Measurements from ENCODE around the gene MAML3.

The MAML3 gene

GRCh38 chr4:139840773-139841172 lies 313.2 kb downstream of the MAML3 start:
- DNase-seq (ENCODE audit: low read depth): no peak

GRCh38 chr4:139839403-139840031 lies 314.5 kb downstream of the MAML3 start:
- DNase-seq (ENCODE audit: low read depth): no peak

DNA sequence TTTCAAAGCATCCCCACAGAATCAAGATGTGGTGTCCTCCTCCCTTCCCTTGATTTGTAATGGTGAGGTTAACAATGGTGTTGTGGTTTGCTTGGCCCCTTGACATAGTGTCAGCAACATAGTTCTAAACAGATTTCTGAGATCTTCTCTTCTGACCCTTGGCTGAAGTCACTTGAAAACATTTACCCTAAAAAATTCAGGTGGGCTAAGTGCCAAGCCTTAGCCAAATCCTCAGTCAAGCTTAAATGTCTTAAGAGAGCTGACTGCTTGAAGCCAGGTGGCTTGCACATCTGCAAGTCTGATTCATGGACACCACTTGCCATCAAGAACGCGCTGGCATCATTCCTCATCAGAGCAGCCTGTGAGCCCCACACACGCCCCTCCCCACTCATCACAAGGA lies 315.2 kb downstream of the MAML3 start:
- DNase-seq (ENCODE audit: low read depth): no peak

GRCh38 chr4:139834981-139835391 lies 319.0 kb downstream of the MAML3 start:
- DNase-seq (ENCODE audit: low read depth): no peak

DNA sequence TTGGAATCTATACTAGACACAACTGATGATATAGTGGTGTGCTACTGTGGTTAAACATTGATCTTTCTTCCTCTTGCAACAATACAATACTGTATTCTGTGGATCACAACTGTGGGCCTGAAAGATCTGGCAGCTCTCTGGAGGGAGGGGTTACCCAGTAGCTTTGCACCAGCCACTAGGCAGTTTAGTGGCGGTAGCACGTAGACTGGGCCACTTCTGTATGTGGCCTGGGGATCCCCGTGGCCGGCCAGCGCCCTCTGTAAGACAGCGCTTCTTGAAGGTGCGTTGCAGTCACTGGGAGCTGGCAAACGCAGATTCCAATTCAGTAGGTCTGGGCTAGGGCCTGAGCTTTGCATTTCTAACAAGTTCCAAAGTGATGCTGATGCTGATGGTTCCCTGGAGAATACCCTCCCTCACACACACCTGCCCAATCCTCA lies 319.7 kb downstream of the MAML3 start:
- DNase-seq (ENCODE audit: low read depth): no peak

DNA sequence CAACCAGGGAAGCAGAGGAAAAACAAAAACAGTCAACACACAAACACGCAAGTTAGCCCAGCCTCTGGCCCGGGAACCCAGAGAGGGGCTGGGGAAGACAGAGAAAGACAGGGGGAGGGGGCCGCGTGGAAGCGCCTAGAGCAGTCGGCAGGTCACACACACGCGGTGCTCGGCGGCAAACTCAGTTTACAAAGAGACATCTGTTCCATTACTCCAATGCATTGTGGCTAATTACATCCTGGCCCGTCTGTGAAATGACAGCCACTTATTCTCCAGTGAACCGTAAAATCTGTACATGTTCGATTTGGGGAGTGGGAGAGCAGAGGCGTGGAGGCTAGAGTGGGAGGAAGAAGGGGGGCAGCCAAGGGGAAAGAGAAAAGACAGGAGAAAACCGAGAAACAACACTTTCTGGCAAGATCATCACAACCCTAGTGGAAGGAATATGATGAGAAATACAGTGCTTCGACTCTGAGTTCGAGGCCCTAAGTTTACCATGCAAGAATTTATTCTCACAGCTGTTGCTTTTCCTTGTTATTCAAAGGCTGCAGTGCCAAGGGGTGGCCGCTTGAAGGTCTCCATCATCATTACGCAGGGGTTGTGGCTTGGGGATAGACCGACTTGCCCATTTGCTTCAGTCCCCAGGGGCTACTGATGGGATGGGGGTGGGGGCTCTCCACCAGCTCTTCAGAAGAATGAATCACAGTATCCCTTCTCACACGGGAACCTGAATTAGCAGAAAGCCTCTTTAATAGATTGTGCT lies 320.7 kb downstream of the MAML3 start:
- no peak for DNase-seq (ENCODE audit: low read depth)

DNA sequence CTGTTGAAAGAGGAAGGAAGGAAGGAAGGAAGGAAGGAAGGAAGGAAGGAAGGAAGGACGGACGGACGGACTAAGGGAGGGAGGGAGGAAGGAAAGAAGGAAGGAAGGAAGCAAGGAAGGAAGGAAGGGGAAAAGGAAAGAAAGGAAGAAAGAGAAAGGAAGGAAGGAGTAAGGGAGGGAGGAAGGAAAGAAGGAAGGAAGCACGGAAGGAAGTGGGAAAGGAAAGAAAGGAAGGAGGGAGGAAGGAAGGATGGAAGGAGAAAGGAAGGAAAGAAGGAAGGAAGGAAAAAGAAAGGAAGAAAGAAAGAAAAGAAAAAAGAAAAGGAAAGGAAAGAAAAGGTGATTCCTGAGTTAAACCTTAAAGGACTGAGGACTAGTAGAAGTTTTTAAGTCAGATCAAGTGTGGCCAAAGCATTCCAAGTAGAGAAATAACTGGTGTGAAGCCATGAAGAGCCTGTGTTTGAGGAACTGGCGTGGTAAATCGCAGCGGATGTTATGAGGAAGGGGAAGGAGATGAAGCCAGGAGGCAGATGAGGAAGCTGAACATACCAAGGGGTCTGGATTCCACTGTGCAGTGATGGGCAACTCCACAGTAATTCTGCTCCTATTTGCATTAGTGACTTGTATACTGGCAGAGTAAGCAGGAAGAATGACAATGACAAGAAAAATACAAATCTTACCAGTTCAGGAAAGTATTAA lies 324.9 kb downstream of the MAML3 start:
- DNase-seq (ENCODE audit: low read depth): no peak

DNA sequence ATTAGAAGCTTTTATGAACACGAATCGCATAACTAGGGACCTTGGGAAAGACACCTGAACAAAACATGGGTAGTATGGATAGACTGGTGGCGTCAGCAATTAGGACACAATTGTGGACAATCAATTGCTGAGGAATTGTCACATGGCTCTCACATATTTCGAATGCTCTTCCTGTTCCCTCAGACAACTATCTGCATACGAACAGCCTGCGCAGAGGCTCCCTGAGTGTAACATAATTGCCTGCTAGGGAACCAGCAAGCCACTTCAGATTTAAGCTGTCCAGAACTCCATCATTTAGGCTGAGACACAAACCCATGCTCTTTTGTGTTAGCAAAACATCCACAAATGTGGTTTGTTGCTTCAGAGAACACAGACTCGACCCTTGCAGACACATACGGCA lies 327.6 kb downstream of the MAML3 start:
- no peak for DNase-seq (ENCODE audit: low read depth)

DNA sequence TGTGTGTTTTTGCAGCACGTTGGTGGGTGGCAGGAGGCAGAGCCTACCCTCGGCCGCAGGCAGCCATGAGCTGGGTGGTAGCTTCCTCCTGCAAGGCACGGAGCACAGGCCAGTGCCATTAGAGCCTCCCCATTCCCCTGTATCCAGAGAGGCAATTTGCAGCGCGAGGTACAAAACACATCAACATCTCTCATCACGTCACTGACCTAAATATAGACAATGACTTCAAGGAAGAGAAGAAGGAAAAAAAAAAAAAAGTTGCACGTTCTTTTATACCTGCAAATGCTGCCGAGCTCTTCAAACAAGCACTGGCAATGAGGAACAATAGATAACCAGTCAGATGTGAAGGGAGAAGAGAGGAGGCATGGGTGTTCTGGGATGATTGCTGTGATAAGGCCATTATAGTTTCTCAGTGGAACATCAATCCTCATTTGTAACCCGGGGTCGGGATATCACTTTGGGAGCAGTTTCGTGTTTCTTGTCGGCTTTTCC lies 328.4 kb downstream of the MAML3 start:
- no peak for DNase-seq (ENCODE audit: low read depth)

DNA sequence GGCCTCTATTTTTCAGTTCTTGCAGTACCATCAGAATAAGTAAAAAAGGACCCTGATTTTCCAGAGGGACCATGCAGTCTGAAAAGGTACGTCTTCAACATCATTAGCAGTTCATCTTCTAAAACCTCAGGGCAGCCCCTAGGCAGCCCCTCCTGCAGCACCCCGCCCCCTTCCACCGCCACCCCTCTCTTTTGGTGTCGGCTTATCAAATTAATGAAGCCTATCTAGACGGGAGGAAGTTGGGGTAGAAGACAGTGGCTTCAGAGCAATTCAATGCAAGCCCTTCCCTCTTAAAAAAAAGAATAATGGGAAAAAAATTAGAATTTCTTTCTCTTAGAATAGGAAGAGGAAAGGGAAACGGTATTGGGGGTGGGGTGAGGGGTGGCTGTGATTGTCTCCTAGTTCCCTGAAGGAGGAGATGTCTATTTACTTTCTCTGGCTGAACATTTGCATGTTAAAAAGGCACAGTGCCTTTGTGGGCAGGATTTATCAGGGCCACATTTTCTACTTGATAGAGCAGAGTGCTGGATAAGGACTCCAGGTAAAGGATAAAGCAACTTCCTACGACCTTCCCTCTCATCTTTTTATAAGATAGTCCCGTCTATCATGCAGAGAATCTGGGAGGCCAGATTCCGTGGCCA lies 329.0 kb downstream of the MAML3 start:
- DNase-seq (ENCODE audit: low read depth): no peak

GRCh38 chr4:139823746-139824145 lies 330.2 kb downstream of the MAML3 start:
- DNase-seq (ENCODE audit: low read depth): no peak

- no peak for DNase-seq (ENCODE audit: low read depth)
Observed at GRCh38 chr4:139823345-139823744, 330.6 kb downstream of the MAML3 start.

DNA sequence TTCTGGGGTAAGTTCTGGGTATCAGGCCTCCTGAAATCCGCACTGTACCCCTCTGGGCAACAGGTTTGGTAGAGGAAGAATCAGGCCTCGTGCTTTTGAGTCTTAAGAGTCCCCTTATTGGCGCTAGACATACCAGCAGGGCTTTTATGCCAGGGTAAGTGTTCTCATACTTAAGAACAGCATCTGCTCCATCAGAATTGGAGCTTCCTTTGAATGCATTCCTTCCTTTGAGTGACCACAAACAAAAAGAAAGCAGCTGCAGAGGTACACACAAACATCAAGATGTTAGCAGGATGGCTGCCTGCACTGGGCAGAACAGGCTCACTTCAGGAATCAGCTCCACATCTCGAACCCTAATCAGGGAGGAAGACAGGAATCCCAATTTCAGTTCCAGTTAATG lies 331.6 kb downstream of the MAML3 start:
- no peak for DNase-seq (ENCODE audit: low read depth)

GRCh38 chr4:139819082-139819481 lies 334.9 kb downstream of the MAML3 start:
- DNase-seq (ENCODE audit: low read depth): no peak

- no peak for DNase-seq (ENCODE audit: low read depth)
Observed at GRCh38 chr4:139817657-139818452, 336.1 kb downstream of the MAML3 start.

- no peak for DNase-seq (ENCODE audit: low read depth)
Observed at GRCh38 chr4:139816856-139817255, 337.1 kb downstream of the MAML3 start.

- DNase-seq (ENCODE audit: low read depth): peak; percentile 76
Observed at GRCh38 chr4:139815778-139816601, 338.0 kb downstream of the MAML3 start.

DNA sequence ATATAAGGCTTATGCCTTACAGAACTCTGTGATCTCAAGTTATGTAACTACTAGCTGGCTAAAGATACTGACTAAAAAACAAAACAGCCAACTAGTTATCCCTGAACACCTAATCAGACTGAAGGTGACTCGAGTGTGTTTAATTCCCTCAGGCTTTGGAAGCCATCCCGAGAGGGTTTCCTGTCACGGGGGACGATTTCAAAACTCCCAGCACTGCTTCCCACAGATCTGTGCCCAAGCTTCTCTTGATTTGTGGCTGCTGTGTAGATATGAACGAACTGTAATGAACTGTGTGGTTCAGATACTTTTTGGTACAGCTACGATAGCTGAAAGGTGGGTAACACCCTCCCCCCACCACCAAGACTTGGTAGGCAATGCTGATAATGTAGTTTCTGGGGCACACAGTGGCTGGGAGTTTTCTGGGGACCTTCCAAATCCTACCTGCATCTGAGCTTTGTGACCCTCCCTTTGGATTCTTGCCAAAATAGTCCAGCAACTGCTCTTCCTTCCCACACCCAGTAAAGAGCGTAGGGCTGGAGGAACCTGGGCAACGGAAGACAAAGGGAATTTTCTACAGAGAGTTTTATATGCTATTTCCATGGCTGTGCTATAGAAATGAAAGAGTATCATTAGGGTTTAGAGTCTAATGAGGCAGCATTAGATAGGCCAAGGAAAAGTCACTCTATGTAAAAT lies 339.5 kb downstream of the MAML3 start:
- DNase-seq (ENCODE audit: low read depth): peak; percentile 56

DNA sequence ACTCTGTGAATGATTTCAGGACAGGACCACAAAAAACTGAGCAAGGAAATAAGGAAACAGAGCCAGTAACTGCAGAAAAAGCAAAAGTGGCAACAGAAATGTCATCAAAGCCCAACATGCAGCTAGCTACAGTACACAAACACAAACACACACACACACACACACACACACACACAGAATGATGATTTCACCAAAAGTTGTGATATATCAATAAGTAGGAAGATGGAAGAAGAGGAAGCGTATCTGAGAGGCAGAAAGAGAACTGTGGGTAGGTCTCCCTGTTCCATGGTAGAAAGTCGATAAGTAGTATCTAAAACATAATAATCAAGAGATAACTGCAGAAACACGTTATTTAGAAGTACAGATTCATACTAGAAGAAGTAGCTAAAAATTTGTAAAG lies 340.1 kb downstream of the MAML3 start:
- DNase-seq (ENCODE audit: low read depth): no peak

GRCh38 chr4:139810710-139811109 lies 343.3 kb downstream of the MAML3 start:
- no peak for DNase-seq (ENCODE audit: low read depth)

Data from GM04504 (cell line).